HCT116 (cell line): ENCODE results near the gene ADNP. TPM values are rescaled to one million over a fixed set of nuclear protein-coding genes. Genes with fewer than 3 reads are reported as not detected.

Experiments used
- ATAC-seq: fragments of 200-7000 bp; cut with Tn5 transposase; 2 replicates; pipeline ENCODE4 v1.9.1; 2020; ENCODE audit warnings: mild to moderate bottlenecking, moderate library complexity
- BruUV-seq: library from RNA; stranded (reverse); fragments of 400-500 nt; replicated peaks from 2 replicates; lab custom pipeline; 2021; lab: Mats Ljungman, UMichigan
- CTCF ChIA-PET: fragments of 300-600 bp; sonication (Branson Sonifier 250); formaldehyde crosslinking; loops from one replicate; lab custom pipeline; 2021; ENCODE audit warnings: antibody characterized with exemption; lab: Charles Lee
- POLR2A ChIA-PET: fragments of 300-600, 350-600 bp; sonication (Branson Sonifier 250); formaldehyde crosslinking; loops from one replicate; lab custom pipeline; 2021; ENCODE audit warnings: antibody characterized with exemption; lab: Charles Lee
- RAD21 ChIA-PET, 2 experiments: fragments of 300-600 bp; sonication (Branson Sonifier 250); formaldehyde crosslinking; loops; one replicate each; lab custom pipeline; 2023; ENCODE audit warnings: low total read pairs in 2 of 2; ENCODE audit not compliant: uncharacterized antibody in 2 of 2, unreplicated experiment in 2 of 2, low non-redundant PET in 1 of 2; lab: Charles Lee
- DNase-seq: peaks from one replicate; pipeline ENCODE4 v3.0.0-alpha.2; 2010; ENCODE audit warnings: low read depth, low spot score
- H2AFZ ChIP-seq: fragments of 200-600 bp; shearing (Covaris generic), sonication (generic); 2 replicates; pipeline ENCODE4 v1.6.1; 2017; ENCODE audit warnings: low read depth, mixed run types, mixed read lengths, antibody characterized with exemption, low read length; ENCODE audit not compliant: poor library complexity, severe bottlenecking
- H3K27ac ChIP-seq: 2 replicates; pipeline ENCODE4 v1.5.1; 2012; ENCODE audit warnings: low read depth, low read length
- H3K27me3 ChIP-seq: fragments of 200-600 bp; sonication (generic); 2 replicates; pipeline ENCODE4 v1.6.1; 2016; ENCODE audit warnings: mixed run types, low read length, mixed read lengths; ENCODE audit not compliant: insufficient read depth
- H3K36me3 ChIP-seq, 2 experiments: fragments of 200-500 bp in 1 of 2; fragments of 200-600 bp in 1 of 2; sonication (Bioruptor generic) in 1 of 2; sonication (generic) in 1 of 2; 2 replicates each; pipeline versions ENCODE4 v1.5.1 to v1.6.1; 2014 to 2016; ENCODE audit warnings: low read length in 2 of 2, inconsistent platforms in 1 of 2, mixed read lengths in 1 of 2, mixed run types in 1 of 2; ENCODE audit not compliant: insufficient read depth in 2 of 2, control insufficient read depth in 1 of 2
- H3K4me1 ChIP-seq, 2 experiments: fragments of 200-600 bp in 1 of 2; sonication (generic) in 1 of 2; 2 replicates each; pipeline versions ENCODE4 v1.5.1 to v1.6.1; 2012 to 2017; ENCODE audit warnings: low read length in 2 of 2, inconsistent platforms in 1 of 2, mild to moderate bottlenecking in 1 of 2, mixed read lengths in 1 of 2, mixed run types in 1 of 2, moderate library complexity in 1 of 2; ENCODE audit not compliant: insufficient read depth in 2 of 2, control insufficient read depth in 1 of 2
- H3K4me2 ChIP-seq: fragments of 200-600 bp; sonication (generic); 2 replicates; pipeline ENCODE4 v1.6.1; 2017; ENCODE audit warnings: mixed run types, low read length, mixed read lengths
- H3K4me3 ChIP-seq, 2 experiments: fragments of 200-600 bp in 1 of 2; sonication (generic) in 1 of 2; replicated peaks in 1 of 2; 2 replicates each; pipeline ENCODE4 v1.5.1; 2011 to 2016; ENCODE audit warnings: low read length in 2 of 2, control low read depth in 1 of 2, low read depth in 1 of 2, mild to moderate bottlenecking in 1 of 2, mixed read lengths in 1 of 2, mixed run types in 1 of 2
- H3K79me2 ChIP-seq: fragments of 200-600 bp; sonication (generic); 2 replicates; pipeline ENCODE4 v1.6.1; 2017; ENCODE audit warnings: mild to moderate bottlenecking, mixed run types, low read length, moderate library complexity, mixed read lengths; ENCODE audit not compliant: insufficient read depth
- H3K9ac ChIP-seq: fragments of 200-600 bp; sonication (generic); 2 replicates; pipeline ENCODE4 v1.6.1; 2016; ENCODE audit warnings: low read length, mixed read lengths
- H3K9me2 ChIP-seq: fragments of 200-600 bp; sonication (generic), shearing (Covaris generic); 2 replicates; pipeline ENCODE4 v1.6.1; 2017; ENCODE audit warnings: mixed run types, mild to moderate bottlenecking, moderate library complexity; ENCODE audit not compliant: insufficient read depth
- H3K9me3 ChIP-seq, 2 experiments: fragments of 200-500 bp in 1 of 2; fragments of 200-600 bp in 1 of 2; sonication (Bioruptor generic) in 1 of 2; sonication (generic) in 1 of 2; 2 replicates each; pipeline ENCODE4 v1.6.1; 2014 to 2017; ENCODE audit warnings: low read length in 2 of 2, mixed read lengths in 2 of 2, inconsistent platforms in 1 of 2, low read depth in 1 of 2, mild to moderate bottlenecking in 1 of 2, mixed run types in 1 of 2, moderate library complexity in 1 of 2; ENCODE audit not compliant: control insufficient read depth in 1 of 2, insufficient read depth in 1 of 2
- H4K20me1 ChIP-seq: fragments of 200-600 bp; sonication (generic), shearing (Covaris generic); 2 replicates; pipeline ENCODE4 v1.6.1; 2017; ENCODE audit warnings: mixed run types, mild to moderate bottlenecking, moderate library complexity; ENCODE audit not compliant: insufficient read depth
- CBX3 ChIP-seq: IDR thresholded peaks from 2 replicates; pipeline ENCODE4 v1.6.1; 2012; ENCODE audit warnings: low read depth
- EZH2 ChIP-seq: fragments of 200-600 bp; sonication (generic); IDR thresholded peaks from 2 replicates; pipeline ENCODE4 v1.6.1; 2017; ENCODE audit warnings: antibody characterized with exemption, mixed run types
- TCF7L2 ChIP-seq: IDR thresholded peaks from 2 replicates; pipeline ENCODE4 v1.7.0; 2011; ENCODE audit warnings: borderline replicate concordance, inconsistent platforms; ENCODE audit not compliant: insufficient read depth, insufficient read length; ENCODE audit errors: extremely low read depth
- ZFX ChIP-seq: fragments of 450-650 bp; IDR thresholded peaks from 2 replicates; pipeline ENCODE4 v1.6.1; 2017
- intact Hi-C: fragments of 100-400 bp; cut with micrococcal nuclease; formaldehyde crosslinking; loops from 2 replicates; pipeline ENCODE4 v1.10.0; 2022
- total RNA-seq: library from RNA; stranded (reverse); gene quantifications from one replicate; pipeline ENCODE4 v1.2.1, GENCODE V29; 2021; ENCODE audit not compliant: unreplicated experiment
- TF ChIP-seq, protein P1 (sequence below): IDR thresholded peaks from 2 replicates; pipeline ENCODE4 v1.6.1; 2012

The ADNP gene
- total RNA-seq, 1 experiment from 2014 or later = 85.9 TPM

- H4K20me1 ChIP-seq = no peaks in the 10 kb centered on the region
- no peaks in the 10 kb centered on the region for H3K79me2 ChIP-seq
- H3K36me3 ChIP-seq = no peaks in the 10 kb centered on the region
- BruUV-seq = no TSS peak
- H3K27me3 ChIP-seq = no peaks in the 10 kb centered on the region
- POLR2A ChIA-PET = no interaction called here
- H3K4me1 ChIP-seq = peaks cover 43 to 45% of the 10 kb centered on the region in 2 experiments
- no peak overlapping the region for H3K4me3 ChIP-seq
- no peak overlapping the region for H3K4me2 ChIP-seq
- H2AFZ ChIP-seq = no peak overlapping the region
- H3K9ac ChIP-seq = no peak overlapping the region
- no peak for TF ChIP-seq TCF7L2
- TF ChIP-seq CBX3 = no peak
- TF ChIP-seq EZH2 = no peak
- TF ChIP-seq, protein P1, sequence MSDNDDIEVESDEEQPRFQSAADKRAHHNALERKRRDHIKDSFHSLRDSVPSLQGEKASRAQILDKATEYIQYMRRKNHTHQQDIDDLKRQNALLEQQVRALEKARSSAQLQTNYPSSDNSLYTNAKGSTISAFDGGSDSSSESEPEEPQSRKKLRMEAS = no peak
- TF ChIP-seq ZFX = no peak
- TF ChIP-seq, all 23 proteins: peak for 0
- Histone ChIP-seq H3K27ac (no peak overlapping the region), H3K9me2 (no peaks in the 10 kb centered on the region), H3K9me3 (no peaks in the 10 kb centered on the region)
- no peak for ATAC-seq
- CTCF ChIA-PET = no interaction called here
- RAD21 ChIA-PET = no interaction called here
- intact Hi-C loops = no loop called here
- DNase-seq = no peak
These were observed 88.4 kb downstream of the ADNP start for GRCh38 chr20:50842821-50843220.

Other genes with a start within 250 kb of the ADNP start
- gene RIPOR3, start 239.9 kb downstream of the ADNP start, total RNA-seq = 0.22 TPM
- 41.3 TPM for gene PARD6B, start 199.9 kb downstream of the ADNP start, total RNA-seq
- gene BCAS4, start 136.4 kb downstream of the ADNP start, total RNA-seq = 18.9 TPM
- 65.5 TPM for gene DPM1, start 27.1 kb upstream of the ADNP start, total RNA-seq
- 6.4 TPM for gene MOCS3, start 27.4 kb upstream of the ADNP start, total RNA-seq
- gene KCNG1, start 91.7 kb upstream of the ADNP start, total RNA-seq = 54.6 TPM